Renal pelvis (tissue), 12 donors: Measurements from ENCODE around the gene LRRC19. TPM values are rescaled to one million over a fixed set of nuclear protein-coding genes. Genes with fewer than 3 reads are reported as not detected.

Experiments
- DNase-seq: peaks from one replicate; pipeline ENCODE4 v3.0.0-alpha.2; 2013
- long read RNA-seq, 16 experiments: transcript quantifications; one replicate each; lab custom pipeline, GENCODE V29; 2026
- polyA plus RNA-seq, 3 donors: library from polyadenylated mRNA; unstranded; fragments of 120-200 nt; gene quantifications; one replicate each; pipeline ENCODE4 v1.2.1, GENCODE V29; 2013; ENCODE audit not compliant: insufficient read length in 3 of 3

The LRRC19 gene, protein sequence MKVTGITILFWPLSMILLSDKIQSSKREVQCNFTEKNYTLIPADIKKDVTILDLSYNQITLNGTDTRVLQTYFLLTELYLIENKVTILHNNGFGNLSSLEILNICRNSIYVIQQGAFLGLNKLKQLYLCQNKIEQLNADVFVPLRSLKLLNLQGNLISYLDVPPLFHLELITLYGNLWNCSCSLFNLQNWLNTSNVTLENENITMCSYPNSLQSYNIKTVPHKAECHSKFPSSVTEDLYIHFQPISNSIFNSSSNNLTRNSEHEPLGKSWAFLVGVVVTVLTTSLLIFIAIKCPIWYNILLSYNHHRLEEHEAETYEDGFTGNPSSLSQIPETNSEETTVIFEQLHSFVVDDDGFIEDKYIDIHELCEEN
- polyA plus RNA-seq: 10 to 100 TPM; 12.0 to 18.9 (median 14.0) TPM
- long read RNA-seq, donor 1, partial matches to known transcripts: 0 of 4 reads
- long read RNA-seq, donor 1, other reads (novel, unspliced or antisense): 0 of 4 reads
- long read RNA-seq, donor 2, partial matches to known transcripts: 0 of 4 reads
- long read RNA-seq, donor 2, other reads (novel, unspliced or antisense): 0 of 4 reads
- long read RNA-seq, donor 3, partial matches to known transcripts: 15 of 22 reads
- long read RNA-seq, donor 3, other reads (novel, unspliced or antisense): 5 of 22 reads
- long read RNA-seq, donor 4, partial matches to known transcripts: 0 of 1 reads
- long read RNA-seq, donor 4, other reads (novel, unspliced or antisense): 0 of 1 reads
- long read RNA-seq, donor 5, partial matches to known transcripts: 0 of 1 reads
- long read RNA-seq, donor 5, other reads (novel, unspliced or antisense): 0 of 1 reads
- long read RNA-seq, donor 6, transcript LRRC19-201 (5 exons, 3,609 nt): major isoform, 5 of 5 reads
- long read RNA-seq, donor 6, partial matches to known transcripts: 0 of 5 reads
- long read RNA-seq, donor 6, other reads (novel, unspliced or antisense): 0 of 5 reads
- long read RNA-seq, donor 7, partial matches to known transcripts: 0 of 3 reads
- long read RNA-seq, donor 7, other reads (novel, unspliced or antisense): 0 of 3 reads
- long read RNA-seq, donor 8: 0 reads
- long read RNA-seq, donor 9, transcript LRRC19-201 (5 exons, 3,609 nt): major isoform, 8 of 43 reads
- long read RNA-seq, donor 9, partial matches to known transcripts: 30 of 43 reads
- long read RNA-seq, donor 9, other reads (novel, unspliced or antisense): 5 of 43 reads
- long read RNA-seq, donor 10, transcript LRRC19-201 (5 exons, 3,609 nt): major isoform, 7 of 7 reads
- long read RNA-seq, donor 10, partial matches to known transcripts: 0 of 7 reads
- long read RNA-seq, donor 10, other reads (novel, unspliced or antisense): 0 of 7 reads
- long read RNA-seq, donor 11, partial matches to known transcripts: 0 of 1 reads
- long read RNA-seq, donor 11, other reads (novel, unspliced or antisense): 0 of 1 reads
- long read RNA-seq, donor 12, transcript LRRC19-201 (5 exons, 3,609 nt): major isoform, 7 of 7 reads
- long read RNA-seq, donor 12, partial matches to known transcripts: 0 of 7 reads
- long read RNA-seq, donor 12, other reads (novel, unspliced or antisense): 0 of 7 reads
- long read RNA-seq, donor 13, partial matches to known transcripts: 0 of 2 reads
- long read RNA-seq, donor 13, other reads (novel, unspliced or antisense): 0 of 2 reads
- long read RNA-seq, donor 14: 0 reads
- long read RNA-seq, donor 15, transcript LRRC19-201 (5 exons, 3,609 nt): major isoform, 5 of 5 reads
- long read RNA-seq, donor 15, partial matches to known transcripts: 0 of 5 reads
- long read RNA-seq, donor 15, other reads (novel, unspliced or antisense): 0 of 5 reads
- long read RNA-seq, donor 16, transcript LRRC19-201 (5 exons, 3,609 nt): major isoform, 5 of 30 reads
- long read RNA-seq, donor 16, partial matches to known transcripts: 14 of 30 reads
- long read RNA-seq, donor 16, other reads (novel, unspliced or antisense): 11 of 30 reads

DNA sequence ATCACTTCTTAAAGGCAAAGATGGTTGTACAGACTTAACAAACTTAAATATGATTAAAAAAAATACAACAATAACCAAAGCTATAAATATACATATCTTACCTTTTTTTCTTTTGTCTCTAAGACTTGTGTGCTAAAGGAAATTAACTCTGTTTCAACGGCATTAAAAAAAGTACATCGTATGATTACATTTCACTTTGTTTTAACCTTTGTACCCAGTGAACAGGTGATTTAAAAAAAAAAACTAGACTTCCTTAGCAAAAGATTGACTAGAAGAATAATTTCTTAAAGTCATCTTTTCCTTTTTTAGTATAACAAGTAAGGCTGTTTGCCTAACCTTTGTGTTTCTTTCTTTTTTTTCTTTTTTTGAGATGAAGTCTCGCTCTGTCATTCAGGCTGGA, at the start of gene LRRC19:
Gene LRRC19 (minus strand): TSS at position 182 of the 400 bp plus-strand sequence. CDS start 5,978 bp downstream, outside the sequence.
- DNase-seq: peak; percentile 1

DNA sequence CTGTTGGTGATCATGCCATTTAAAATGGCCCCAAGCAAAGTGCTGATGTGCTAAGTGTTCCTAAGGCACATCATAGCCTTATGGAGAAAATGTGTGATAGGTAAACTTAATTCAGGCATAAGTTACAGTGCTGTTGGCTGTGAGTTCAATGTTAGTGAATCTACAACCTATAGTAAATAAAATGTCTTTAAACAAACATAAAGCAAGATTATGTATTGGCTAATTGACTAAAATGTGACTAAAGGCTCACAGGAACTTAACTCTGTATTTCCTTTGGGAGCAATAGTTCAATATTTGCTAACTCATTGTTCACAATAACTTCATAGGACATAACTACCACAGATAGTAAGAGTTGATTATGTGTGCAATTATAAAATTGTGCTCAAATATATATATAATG, 49.4 kb upstream of the LRRC19 start:
- no peak for DNase-seq

DNA sequence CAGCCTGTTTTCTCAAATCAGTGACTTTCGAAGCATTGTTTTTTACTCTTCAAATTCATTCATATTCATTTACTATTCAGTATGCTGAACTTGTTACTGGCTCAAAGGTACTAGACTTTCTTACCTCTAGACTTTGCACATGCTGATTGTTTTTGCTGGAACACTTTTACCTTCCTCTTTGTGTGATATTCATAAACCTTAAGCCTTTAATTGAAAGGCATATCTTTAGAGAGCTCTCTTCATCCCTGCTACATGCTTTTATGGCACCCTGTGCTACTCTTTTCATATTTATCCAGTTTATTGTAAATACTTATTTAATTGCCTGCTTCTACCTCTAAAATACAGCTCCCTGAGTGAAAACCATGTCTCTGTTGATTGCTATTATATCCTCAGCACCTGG, 48.7 kb upstream of the LRRC19 start:
- no peak for DNase-seq

DNA sequence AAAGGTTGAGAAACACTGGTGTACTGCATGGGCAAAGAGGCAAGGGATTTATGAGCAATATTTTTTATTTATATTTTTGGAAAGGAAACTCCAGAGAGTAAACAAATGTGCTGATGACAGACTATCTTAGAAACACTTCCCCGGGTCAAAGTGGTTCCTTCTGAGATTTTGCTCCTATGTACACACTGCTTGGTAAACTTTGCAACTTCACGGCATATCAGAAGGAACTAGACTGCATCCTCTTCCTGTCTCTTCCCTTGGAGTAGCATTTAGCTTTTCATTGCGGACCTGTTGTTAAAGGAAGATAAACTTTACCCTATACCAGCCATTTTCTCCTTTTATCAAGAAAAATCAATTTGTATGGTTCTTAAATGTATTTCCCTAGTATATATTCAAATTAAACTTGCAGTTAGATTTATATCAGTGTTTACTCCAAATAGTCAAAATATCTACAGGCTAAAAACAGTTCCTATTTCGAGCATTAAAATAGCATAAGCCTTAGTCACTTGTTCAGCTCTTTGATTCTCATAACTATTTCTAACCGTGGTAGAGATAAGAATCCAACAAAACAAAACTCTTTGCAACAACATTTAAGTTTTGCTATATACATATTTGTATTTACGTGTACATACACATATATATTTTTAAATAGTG, 48.0 kb upstream of the LRRC19 start:
- DNase-seq: peak; percentile 7

DNA sequence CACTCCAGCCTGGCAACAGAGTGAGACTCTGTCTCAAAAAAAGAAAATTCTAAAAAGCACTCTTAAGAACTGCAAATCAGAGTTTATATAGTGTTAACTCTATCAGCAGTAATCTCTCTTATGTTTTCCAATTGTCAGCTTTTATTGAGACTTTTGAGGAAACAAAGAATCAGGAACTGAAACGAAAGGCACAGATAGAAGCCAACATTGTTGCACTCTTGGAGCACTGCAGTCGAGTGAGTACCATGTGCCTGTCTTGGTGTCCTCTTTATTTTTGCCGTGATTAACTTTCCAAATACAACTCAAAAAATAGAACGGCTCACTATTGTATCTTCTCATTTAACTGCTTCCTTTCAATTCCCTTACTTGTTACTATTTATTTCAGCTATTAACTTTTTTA, 41.7 kb upstream of the LRRC19 start:
- no peak for DNase-seq

DNA sequence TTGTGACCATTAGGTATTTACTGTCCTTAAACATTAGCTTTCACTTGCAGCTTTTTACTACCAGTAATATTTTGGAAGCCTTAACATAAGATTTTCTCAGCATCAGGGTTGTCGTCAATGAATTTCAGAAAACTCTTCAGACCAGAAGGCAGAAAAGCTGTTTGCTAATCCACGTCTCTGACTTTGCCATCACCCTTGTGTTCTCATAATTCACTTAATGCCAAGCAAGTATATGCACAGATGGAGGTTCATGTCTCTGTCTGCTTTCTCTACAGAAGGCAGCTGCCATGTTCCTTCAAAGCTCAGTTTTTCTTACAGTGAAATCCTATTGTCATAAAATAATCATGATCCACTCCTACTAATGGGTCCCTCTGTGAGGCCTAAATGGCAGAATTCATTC, 37.7 kb upstream of the LRRC19 start:
- DNase-seq: no peak

DNA sequence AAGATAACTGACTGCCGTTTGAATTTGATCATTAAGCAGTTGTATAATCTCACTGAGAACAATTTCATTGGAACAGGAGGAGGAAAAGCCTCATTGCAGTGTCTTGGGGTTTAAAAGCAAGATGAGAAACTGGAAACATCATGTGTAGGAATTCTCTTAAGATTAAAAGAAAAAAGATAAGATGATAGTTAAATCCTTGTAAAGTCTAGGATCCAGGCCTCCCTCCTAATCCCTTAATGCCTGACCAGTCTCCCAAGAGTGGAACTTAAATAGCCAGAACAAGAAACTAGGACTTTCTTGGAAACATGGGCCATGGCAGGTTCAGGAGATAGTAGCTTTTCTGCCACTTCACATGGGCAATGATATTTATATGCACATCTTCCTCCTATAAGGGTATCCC, 37.0 kb upstream of the LRRC19 start:
- no peak for DNase-seq

DNA sequence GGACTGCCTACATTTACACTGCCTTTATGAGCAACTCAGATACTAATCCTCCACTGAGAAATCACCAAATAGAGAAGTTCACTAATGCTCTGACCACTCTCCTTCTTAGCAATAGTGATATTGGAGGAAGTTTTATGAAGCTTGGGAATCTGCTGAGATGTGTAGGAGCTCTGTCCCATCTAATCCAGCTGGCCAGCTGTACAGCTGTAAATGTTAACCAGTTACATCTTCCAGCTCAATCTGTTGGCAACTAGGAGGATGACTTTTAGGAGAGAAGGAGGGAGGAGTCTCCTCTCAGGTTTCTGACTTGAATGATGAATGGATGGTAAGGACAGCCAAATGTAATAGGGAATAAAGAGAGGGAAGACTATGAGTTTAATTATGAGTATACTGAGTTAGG, 36.3 kb upstream of the LRRC19 start:
- DNase-seq: no peak

DNA sequence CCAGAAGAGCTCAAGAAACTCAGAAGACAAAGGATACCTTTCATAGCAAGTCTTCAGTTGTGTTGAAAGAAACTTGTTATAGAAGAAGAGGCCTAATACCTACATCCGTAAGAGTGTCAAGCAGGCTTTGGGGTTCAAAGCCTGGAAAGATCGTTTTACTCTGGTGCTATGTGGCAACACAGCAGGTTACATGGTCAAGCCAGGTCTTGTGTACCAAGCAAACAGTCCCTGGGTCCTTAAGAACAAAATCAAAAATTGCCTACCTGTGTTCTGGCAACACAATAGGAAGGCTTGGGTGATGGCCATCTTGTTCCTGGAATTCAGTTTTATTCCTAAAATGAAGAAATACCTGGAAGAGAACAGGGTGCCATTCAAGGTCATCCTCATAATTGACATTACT, 32.0 kb upstream of the LRRC19 start:
- no peak for DNase-seq

DNA sequence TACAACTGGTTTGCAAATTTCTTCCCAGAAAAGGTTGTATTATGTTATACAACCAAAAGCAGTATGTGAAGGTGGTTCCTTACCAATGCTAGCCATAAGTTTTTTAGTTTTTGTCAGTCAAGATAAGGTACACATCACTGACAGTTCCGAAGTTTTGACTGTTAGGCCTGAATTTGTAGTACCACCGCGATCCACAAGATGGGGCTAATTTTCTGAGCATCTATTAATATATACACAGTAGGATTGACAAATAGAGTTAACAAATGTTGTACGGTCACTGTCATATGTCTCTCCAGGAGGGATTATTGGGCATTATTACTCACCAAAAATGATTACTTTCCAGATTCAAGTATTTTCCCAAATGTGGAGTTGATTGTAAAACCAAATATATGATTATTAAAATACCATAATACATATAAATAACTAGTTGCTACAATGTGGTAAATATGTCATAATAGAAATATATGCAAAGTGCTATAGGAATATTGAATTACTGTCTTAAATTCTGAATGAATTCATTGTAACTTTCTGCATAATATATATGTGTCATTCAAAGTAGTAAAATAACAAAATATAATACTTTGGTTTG, 28.4 kb upstream of the LRRC19 start:
- peak; percentile 44 for DNase-seq

DNA sequence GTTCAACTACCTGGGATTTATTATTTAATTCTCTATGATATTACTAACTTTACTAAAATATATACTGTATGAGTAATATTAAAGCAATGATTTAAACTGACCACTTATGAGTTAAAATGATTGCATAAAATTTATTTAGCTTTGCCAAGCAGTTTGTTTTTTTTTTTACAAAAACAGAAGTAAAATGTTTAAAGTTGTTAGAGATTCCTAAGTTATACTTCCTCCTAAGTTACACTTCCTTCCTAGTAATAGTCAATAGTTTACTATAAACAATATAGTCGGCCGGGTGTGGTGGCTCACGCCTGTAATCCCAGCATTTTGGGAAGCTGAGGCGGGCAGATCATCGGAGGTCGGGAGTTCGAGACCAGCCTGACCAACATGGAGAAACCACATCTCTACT, 23.7 kb upstream of the LRRC19 start:
- DNase-seq: no peak

DNA sequence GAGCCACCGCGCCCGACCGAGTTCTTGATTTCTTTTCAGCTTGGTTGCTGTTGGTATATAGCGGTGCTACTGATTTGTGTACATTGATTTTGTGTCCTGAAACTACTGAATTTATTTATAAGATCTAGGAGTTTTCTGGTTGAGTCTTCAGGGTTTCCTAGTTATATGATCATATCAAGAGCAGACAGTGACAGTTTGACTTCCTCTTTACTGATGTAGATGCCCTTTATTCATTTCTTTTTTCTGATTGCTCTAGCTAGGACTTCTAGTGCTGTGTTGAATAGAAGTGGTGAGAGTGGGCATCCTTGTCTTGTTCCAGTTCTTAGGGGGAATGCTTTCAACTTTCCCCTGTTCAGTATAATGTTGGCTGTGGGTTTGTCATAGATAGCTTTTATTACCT, 17.4 kb upstream of the LRRC19 start:
- DNase-seq: no peak

DNA sequence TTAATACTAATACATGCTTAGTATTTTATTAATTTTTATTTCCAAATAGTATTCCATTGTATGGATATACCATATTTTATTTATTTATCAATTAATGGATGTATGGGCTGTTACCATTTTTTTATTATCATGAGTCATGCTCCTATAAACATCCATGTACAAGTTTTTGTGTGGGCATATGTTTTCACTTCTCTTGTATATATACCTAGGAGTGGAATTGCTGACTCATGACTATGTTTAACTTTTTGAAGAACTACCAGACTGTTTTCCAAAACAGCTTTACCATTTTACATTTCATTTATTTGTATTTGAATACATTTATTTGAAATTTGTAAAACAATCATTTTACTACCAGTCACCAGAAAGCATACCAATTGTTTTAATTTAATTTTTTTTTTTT, 14.1 kb upstream of the LRRC19 start:
- no peak for DNase-seq

DNA sequence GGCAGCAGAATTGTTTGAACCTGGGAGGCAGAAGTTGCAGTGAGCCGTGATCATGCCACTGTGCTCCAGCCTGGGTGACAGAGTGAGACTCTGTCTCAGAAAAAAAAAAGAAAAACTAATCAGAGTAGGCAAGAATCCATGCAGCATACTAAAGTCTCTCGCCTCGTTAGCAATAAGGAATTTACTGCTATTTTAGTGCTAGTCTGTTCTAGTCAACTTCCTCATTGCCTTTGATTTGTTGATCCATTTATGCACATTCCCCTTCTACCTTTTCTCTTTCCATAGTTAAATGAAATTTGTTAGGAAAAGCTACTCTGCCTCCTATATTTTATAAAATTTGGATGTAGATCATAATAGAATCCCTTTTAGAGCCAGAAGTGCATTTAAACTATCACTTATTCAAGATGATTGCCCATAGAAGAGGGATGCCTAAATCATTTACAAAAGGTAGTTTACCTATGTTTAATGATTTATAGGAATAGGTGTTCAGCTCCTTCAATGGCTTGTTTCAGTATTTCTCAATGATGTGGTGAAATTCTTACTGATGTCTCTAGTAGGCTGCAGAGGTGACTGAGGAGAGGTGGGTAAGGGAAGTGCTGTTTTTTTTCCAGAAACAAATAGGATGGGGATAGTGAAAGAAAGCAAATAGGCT, 1.9 kb downstream of the LRRC19 start:
- peak; percentile 34 for DNase-seq

DNA sequence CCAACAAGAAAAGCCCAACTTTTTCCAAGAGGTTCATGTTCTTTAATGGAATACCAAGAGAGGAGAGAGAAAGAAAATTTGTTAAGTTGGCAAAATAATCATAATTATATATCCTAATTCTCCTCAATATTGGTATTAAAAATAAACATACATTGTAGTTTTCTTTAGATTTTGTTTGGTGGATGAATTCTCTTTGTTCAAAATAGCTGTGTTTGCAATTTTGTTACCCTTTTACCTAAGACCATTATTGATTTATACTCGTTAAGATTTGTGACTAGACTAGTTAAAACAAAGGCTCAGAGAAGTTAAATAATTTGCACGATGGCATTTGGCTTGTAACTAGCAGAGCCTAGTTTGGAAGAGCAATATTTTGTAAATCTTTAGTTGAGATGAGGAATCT, 9.7 kb downstream of the LRRC19 start:
- DNase-seq: no peak

DNA sequence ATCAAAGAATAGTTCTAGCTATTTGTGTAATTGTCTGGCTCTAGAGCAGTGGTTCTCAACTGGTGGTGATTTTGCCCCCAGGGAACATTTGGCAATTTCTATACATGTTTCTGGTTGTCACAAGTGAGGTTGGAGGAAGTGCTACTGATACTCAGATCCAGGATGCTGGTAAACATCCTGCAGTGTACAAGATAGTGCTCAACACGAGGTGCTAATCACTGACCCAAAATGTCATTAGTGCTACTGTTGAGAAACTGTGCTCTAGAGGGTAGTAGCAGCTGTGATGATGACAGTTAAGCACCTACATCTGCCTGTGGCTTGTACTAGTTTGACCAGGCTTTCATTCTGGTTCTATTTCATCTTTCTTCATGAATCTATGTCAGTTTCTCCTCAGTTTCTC, 22.1 kb downstream of the LRRC19 start:
- no peak for DNase-seq

DNA sequence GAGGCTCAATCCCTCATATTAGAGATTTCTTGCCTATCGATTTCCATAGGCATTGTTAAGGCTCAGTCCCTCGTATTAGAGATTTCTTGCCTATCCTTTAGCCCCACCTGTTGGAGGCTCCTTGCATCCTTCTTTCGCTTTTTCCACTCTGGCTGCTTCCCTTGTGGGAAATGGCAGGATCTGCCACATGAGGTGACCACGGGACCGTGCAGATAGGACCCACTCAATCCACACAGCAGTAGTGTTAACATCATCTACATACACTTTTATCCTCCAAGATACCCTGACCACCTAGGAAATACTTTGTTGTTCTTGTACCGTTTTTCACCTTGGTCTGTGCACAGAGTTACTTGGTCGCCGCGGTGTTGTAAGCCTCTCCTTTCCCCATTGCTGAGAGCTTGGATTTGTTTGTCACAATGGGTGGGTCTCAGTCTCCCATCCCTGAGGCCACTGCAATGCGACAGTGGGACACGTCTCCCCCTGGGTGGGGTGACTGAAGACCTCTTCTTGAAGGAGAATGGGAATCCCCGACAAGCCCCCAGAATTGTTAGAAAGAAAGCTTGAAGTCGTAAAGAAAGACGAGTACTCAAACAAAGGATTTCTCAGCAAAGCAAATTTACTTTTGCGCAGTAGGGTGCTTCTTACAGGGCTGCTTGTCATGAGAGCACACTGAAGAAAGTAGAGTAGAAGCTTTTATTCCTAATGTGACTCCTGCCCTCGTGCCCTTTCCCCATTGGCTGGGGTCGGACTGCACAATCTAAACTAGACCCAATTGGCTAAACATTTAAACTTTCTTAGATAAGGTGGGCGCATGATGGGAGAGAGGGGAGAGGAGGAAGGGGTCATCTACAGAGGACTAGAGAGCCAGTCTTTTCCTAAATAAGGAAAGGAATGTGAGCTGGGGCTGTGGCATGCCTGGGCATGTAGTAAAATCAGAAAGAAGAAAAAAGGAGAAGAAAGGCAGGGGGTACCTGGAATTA, 29.5 kb downstream of the LRRC19 start:
- no peak for DNase-seq

DNA sequence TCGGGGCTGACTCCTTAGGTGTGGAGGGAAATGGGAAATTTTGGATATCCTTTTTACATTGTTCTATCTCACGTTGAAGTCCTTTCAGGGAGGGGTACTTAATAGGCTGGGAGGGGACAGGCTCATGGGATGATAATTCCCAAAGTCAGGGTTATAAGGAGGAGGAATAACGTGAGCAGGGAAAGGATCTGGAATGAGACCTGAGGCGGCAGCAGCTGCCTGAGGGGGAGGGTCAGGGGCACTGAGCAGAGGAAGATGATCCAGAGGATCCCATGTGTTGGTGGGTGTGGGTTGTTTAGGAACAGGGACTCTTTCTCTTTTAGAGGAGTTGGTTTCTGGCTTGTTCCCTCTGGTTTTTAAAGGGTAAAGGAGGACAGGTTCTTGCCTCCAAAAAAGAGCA, 30.5 kb downstream of the LRRC19 start:
- DNase-seq: no peak
